G401 (cell line): Measurements from ENCODE around the gene ADGRL3. TPM values are rescaled to one million over a fixed set of nuclear protein-coding genes. Genes with fewer than 3 reads are reported as not detected.
"Not testable (repeated sequence)": the region's sequence is repeated elsewhere in the genome, so short reads cannot be mapped to it uniquely, and the experiment has no call there.

Experiments
- DNase-seq: peaks from one replicate; pipeline ENCODE4 v3.0.0-alpha.2; 2015; ENCODE audit warnings: low spot score
- in situ Hi-C: cut with HindIII; loops from 2 replicates; pipeline ENCODE4 v1.10.0; 2016; ENCODE audit warnings: low sequenced_read_pairs, mixed read lengths
- total RNA-seq: library from RNA; depleted of rRNA; stranded (reverse); fragments of >200 nt; shearing (Covaris generic); gene quantifications from 2 replicates; pipeline ENCODE4 v1.2.3, GENCODE V29; 2014

ADGRL3 gene
- total RNA-seq, 1 experiment from 2014 or later, result not detected

GRCh38 chr4:61446941-61447340 lies 246.8 kb downstream of the ADGRL3 start:
- peak; percentile 39 for DNase-seq
- in situ Hi-C loops, result no loop called here

GRCh38 chr4:61447918-61448317 lies 247.8 kb downstream of the ADGRL3 start:
- no peak for DNase-seq
- in situ Hi-C loops, result no loop called here

- DNase-seq, result no peak
- in situ Hi-C loops, result no loop called here
These were observed 251.8 kb downstream of the ADGRL3 start for GRCh38 chr4:61451935-61452334.

- in situ Hi-C loops, result no loop called here
- no peak for DNase-seq
These were observed 261.8 kb downstream of the ADGRL3 start for GRCh38 chr4:61461956-61462355.

GRCh38 chr4:61462451-61463326 lies 262.6 kb downstream of the ADGRL3 start:
- no peak for DNase-seq
- in situ Hi-C loops, result no loop called here

- in situ Hi-C loops, result no loop called here
- no peak for DNase-seq
These were observed 268.0 kb downstream of the ADGRL3 start for GRCh38 chr4:61468024-61468720.

GRCh38 chr4:61473306-61473705 lies 273.2 kb downstream of the ADGRL3 start:
- in situ Hi-C loops, result no loop called here
- DNase-seq, result no peak

GRCh38 chr4:61478340-61478739 lies 278.2 kb downstream of the ADGRL3 start:
- no peak for DNase-seq
- in situ Hi-C loops, result no loop called here

GRCh38 chr4:61485056-61485455 lies 284.9 kb downstream of the ADGRL3 start:
- no peak for DNase-seq
- in situ Hi-C loops, result no loop called here

- no peak for DNase-seq
- in situ Hi-C loops, result no loop called here
These were observed 289.8 kb downstream of the ADGRL3 start for GRCh38 chr4:61489927-61490326.

GRCh38 chr4:61493041-61493440 lies 292.9 kb downstream of the ADGRL3 start:
- DNase-seq, result no peak
- in situ Hi-C loops, result no loop called here

GRCh38 chr4:61493470-61493869 lies 293.3 kb downstream of the ADGRL3 start:
- DNase-seq, result no peak
- in situ Hi-C loops, result no loop called here

- in situ Hi-C loops, result no loop called here
- peak; percentile 78 for DNase-seq
These were observed 300.8 kb downstream of the ADGRL3 start for GRCh38 chr4:61500883-61501282.

- in situ Hi-C loops, result no loop called here
- DNase-seq, result peak; percentile 82
These were observed 301.7 kb downstream of the ADGRL3 start for GRCh38 chr4:61501812-61502211.

- in situ Hi-C loops, result no loop called here
- DNase-seq, result no peak
These were observed 305.9 kb downstream of the ADGRL3 start for GRCh38 chr4:61505773-61506685.

GRCh38 chr4:61507091-61507490 lies 307.0 kb downstream of the ADGRL3 start:
- in situ Hi-C loops, result no loop called here
- no peak for DNase-seq

- in situ Hi-C loops, DNase-seq: not testable (repeated sequence)
These were observed 309.7 kb downstream of the ADGRL3 start for GRCh38 chr4:61509721-61510241.

GRCh38 chr4:61511716-61512488 lies 311.8 kb downstream of the ADGRL3 start:
- no peak for DNase-seq

GRCh38 chr4:61514991-61515390 lies 314.9 kb downstream of the ADGRL3 start:
- in situ Hi-C loops, result no loop called here

More at GRCh38 chr4:61511716-61512488, 311.8 kb downstream of the ADGRL3 start:
- in situ Hi-C loops, result no loop called here

More at GRCh38 chr4:61514991-61515390, 314.9 kb downstream of the ADGRL3 start:
- DNase-seq, result no peak
